OCI-LY1 (cell line): ENCODE results near the gene NMRK1.

ENCODE experiments used
- H2AFZ ChIP-seq: fragments of 200-600 bp; sonication (generic), shearing (Covaris generic); 2 replicates; pipeline ENCODE4 v1.6.0; 2014; ENCODE audit warnings: antibody characterized with exemption, mild to moderate bottlenecking, low read length
- H3F3A ChIP-seq: fragments of 200-600 bp; sonication (generic), shearing (Covaris generic); 2 replicates; pipeline ENCODE4 v1.6.0; 2014; ENCODE audit warnings: mild to moderate bottlenecking, antibody characterized with exemption, low read length, moderate library complexity; ENCODE audit not compliant: insufficient read depth
- H3K27ac ChIP-seq: fragments of 200-600 bp; sonication (generic); 2 replicates; pipeline ENCODE4 v1.5.1; 2014; ENCODE audit warnings: low read length, mixed run types, mild to moderate bottlenecking, low read depth; ENCODE audit not compliant: poor library complexity, severe bottlenecking
- H3K27me3 ChIP-seq: fragments of 200-600 bp; sonication (generic); 2 replicates; pipeline ENCODE4 v1.6.0; 2014; ENCODE audit warnings: antibody characterized with exemption, mild to moderate bottlenecking, low read length, moderate library complexity; ENCODE audit not compliant: insufficient read depth
- H3K36me3 ChIP-seq: fragments of 200-600 bp; sonication (generic); 2 replicates; pipeline ENCODE4 v1.6.1; 2014; ENCODE audit warnings: mild to moderate bottlenecking, antibody characterized with exemption, low read length, moderate library complexity, mixed read lengths; ENCODE audit not compliant: insufficient read depth
- H3K4me1 ChIP-seq: fragments of 200-600 bp; sonication (generic); 2 replicates; pipeline ENCODE4 v1.5.1; 2014; ENCODE audit warnings: mild to moderate bottlenecking, low read length, moderate library complexity; ENCODE audit not compliant: insufficient read depth, severe bottlenecking
- H3K4me2 ChIP-seq: fragments of 200-600 bp; sonication (generic), shearing (Covaris generic); 2 replicates; pipeline ENCODE4 v1.6.1; 2014; ENCODE audit warnings: low read length
- H3K4me3 ChIP-seq: fragments of 200-600 bp; sonication (generic); 2 replicates; pipeline ENCODE4 v1.5.1; 2014; ENCODE audit warnings: low read length, low read depth, mild to moderate bottlenecking, mixed read lengths; ENCODE audit not compliant: poor library complexity, severe bottlenecking
- H3K79me2 ChIP-seq: fragments of 200-600 bp; shearing (Covaris generic); 2 replicates; pipeline ENCODE4 v1.6.1; 2016; ENCODE audit warnings: mixed run types, low read length, mixed read lengths; ENCODE audit not compliant: insufficient read depth
- H3K9ac ChIP-seq: fragments of 200-600 bp; sonication (generic), shearing (Covaris generic); 2 replicates; pipeline ENCODE4 v1.6.1; 2014; ENCODE audit warnings: mild to moderate bottlenecking, low read length, mixed read lengths
- H3K9me2 ChIP-seq: fragments of 200-600 bp; sonication (generic), shearing (Covaris generic); 2 replicates; pipeline ENCODE4 v1.6.1; 2014; ENCODE audit warnings: low read depth, mild to moderate bottlenecking, low read length, mixed read lengths
- H3K9me3 ChIP-seq: fragments of 200-600 bp; shearing (Covaris generic); 2 replicates; pipeline ENCODE4 v1.6.1; 2014; ENCODE audit warnings: low read length, mixed read lengths
- H4K20me1 ChIP-seq: fragments of 200-600 bp; sonication (generic), shearing (Covaris generic); 2 replicates; pipeline ENCODE4 v1.6.0; 2016; ENCODE audit warnings: mild to moderate bottlenecking, low read length; ENCODE audit not compliant: insufficient read depth
- EZH2 ChIP-seq: fragments of 200-600 bp; sonication (generic), shearing (Covaris generic); IDR thresholded peaks from 2 replicates; pipeline ENCODE4 v1.8.0; 2017; ENCODE audit warnings: borderline replicate concordance, mixed run types, mild to moderate bottlenecking, antibody characterized with exemption, low read length, moderate library complexity, mixed read lengths
- TF ChIP-seq, protein P1 (sequence below): fragments of 200-600 bp; sonication (generic), shearing (Covaris generic); IDR thresholded peaks from 2 replicates; pipeline ENCODE4 v1.5.1; 2017; ENCODE audit warnings: mild to moderate bottlenecking, antibody characterized with exemption, low read length, moderate library complexity, mixed read lengths

Gene NMRK1

DNA sequence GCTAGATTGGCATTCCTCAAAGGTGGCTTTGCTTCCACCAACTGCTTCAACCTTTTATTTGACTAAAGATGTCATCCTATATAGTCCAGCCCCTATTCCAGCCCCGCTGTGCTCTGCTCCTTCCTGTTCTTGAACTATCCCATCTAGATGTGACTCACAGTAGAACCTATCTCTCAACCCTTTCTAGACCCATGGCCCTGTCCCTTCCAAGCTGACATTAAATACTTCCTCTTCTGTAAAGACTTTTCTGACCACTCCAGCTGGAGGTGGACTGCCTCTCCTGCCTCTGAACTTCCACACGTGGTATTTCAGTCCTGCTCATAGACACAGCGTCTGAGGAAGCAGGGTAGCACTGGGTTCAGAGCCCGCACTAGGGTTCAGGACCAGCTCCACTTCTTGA lies 32.7 kb upstream of the NMRK1 start:
- no peaks in the 10 kb centered on the region for H3K9me3 ChIP-seq
- no peak overlapping the region for H3K27ac ChIP-seq
- H3K9ac ChIP-seq: no peak overlapping the region
- no peaks in the 10 kb centered on the region for H3F3A ChIP-seq
- H3K9me2 ChIP-seq: no peaks in the 10 kb centered on the region
- H3K4me2 ChIP-seq: no peak overlapping the region
- H3K4me3 ChIP-seq: no peak overlapping the region
- H3K36me3 ChIP-seq: peaks cover 39% of the 10 kb centered on the region
- TF ChIP-seq, protein P1, sequence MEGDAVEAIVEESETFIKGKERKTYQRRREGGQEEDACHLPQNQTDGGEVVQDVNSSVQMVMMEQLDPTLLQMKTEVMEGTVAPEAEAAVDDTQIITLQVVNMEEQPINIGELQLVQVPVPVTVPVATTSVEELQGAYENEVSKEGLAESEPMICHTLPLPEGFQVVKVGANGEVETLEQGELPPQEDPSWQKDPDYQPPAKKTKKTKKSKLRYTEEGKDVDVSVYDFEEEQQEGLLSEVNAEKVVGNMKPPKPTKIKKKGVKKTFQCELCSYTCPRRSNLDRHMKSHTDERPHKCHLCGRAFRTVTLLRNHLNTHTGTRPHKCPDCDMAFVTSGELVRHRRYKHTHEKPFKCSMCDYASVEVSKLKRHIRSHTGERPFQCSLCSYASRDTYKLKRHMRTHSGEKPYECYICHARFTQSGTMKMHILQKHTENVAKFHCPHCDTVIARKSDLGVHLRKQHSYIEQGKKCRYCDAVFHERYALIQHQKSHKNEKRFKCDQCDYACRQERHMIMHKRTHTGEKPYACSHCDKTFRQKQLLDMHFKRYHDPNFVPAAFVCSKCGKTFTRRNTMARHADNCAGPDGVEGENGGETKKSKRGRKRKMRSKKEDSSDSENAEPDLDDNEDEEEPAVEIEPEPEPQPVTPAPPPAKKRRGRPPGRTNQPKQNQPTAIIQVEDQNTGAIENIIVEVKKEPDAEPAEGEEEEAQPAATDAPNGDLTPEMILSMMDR: no peak
- H2AFZ ChIP-seq: no peak overlapping the region
- no peaks in the 10 kb centered on the region for H4K20me1 ChIP-seq
- no peaks in the 10 kb centered on the region for H3K4me1 ChIP-seq
- no peaks in the 10 kb centered on the region for H3K27me3 ChIP-seq
- peaks cover 14% of the 10 kb centered on the region for H3K79me2 ChIP-seq

DNA sequence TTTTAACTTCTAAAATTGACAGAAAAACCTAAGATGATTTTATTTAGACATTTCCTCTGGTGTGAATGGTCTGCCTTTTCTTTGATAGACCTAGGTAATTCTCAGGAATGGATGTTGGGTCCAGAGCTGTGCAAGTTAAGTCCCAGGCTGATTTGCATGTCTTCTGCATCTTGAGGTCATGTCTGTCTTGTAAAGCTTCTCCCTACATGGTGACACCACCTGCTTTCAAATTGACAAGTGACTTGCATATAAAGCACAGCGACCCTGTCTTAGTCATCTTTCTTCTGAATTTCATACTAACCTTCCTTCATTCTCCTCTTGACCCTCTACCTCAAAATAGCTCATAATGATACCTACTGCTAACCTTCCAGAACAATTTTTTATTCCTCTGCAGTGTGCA lies 29.6 kb upstream of the NMRK1 start:
- H3K4me3 ChIP-seq: no peak overlapping the region
- no peak overlapping the region for H2AFZ ChIP-seq
- TF ChIP-seq, protein P1: no peak
- no peak for TF ChIP-seq EZH2

DNA sequence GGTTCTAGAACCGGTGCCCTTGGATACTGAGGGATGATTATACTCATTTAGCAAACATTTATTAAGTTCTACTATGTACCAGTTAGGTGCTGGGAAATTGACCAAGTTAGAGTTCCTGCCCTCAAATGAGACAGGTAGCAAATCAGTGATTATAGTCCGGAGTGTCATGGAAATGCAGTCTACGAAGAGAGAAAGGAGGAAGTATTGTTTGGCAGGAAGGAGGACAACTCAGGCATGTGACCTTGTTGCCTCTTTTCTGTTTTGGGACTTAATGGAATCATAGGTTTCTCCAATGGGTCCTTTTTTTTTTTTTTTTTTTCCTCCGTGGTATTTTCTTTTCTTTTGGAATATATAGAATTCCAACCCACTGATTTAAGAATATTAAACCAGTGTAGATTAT lies 28.4 kb upstream of the NMRK1 start:
- H3K9me2 ChIP-seq: no peaks in the 10 kb centered on the region
- no peaks in the 10 kb centered on the region for H3F3A ChIP-seq

More for the DNA sequence above, 29.6 kb upstream of the NMRK1 start:
- Histone ChIP-seq H3K79me2 (peaks cover 43% of the 10 kb centered on the region), H3K9me3 (no peaks in the 10 kb centered on the region), H3K27ac (no peak overlapping the region), H3K4me1 (no peaks in the 10 kb centered on the region), H3F3A (no peaks in the 10 kb centered on the region), H3K36me3 (peaks cover 39% of the 10 kb centered on the region), H3K4me2 (no peak overlapping the region), H3K27me3 (no peaks in the 10 kb centered on the region), H4K20me1 (no peaks in the 10 kb centered on the region), H3K9me2 (no peaks in the 10 kb centered on the region), H3K9ac (no peak overlapping the region)

More for the DNA sequence above, 28.4 kb upstream of the NMRK1 start:
- H3K4me2 ChIP-seq: no peak overlapping the region
- no peaks in the 10 kb centered on the region for H3K9me3 ChIP-seq
- no peak overlapping the region for H2AFZ ChIP-seq
- peaks cover 53% of the 10 kb centered on the region for H3K79me2 ChIP-seq
- no peak overlapping the region for H3K9ac ChIP-seq
- no peak overlapping the region for H3K27ac ChIP-seq
- TF ChIP-seq, protein P1: no peak
- no peak for TF ChIP-seq EZH2
- peaks cover 2% of the 10 kb centered on the region for H3K4me1 ChIP-seq
- H3K36me3 ChIP-seq: peaks cover 30% of the 10 kb centered on the region
- no peaks in the 10 kb centered on the region for H4K20me1 ChIP-seq
- no peaks in the 10 kb centered on the region for H3K27me3 ChIP-seq
- H3K4me3 ChIP-seq: no peak overlapping the region
